ENCODE data around the gene HIPK3. TPM values are rescaled to one million over a fixed set of nuclear protein-coding genes. Genes with fewer than 3 reads are reported as not detected.
A peak's percentile ranks its signal among the peaks of the same experiment; 100 is the strongest.

The HIPK3 gene
- total and polyA plus RNA-seq, 10 of the 15 experiments (the other 5 are each of a cell fraction or from before 2014, with no cell fraction given), result 3.4 to 26.5 (median 13.6) TPM

- Histone ChIP-seq H4K20me1 (ENCODE audit: control insufficient read depth, insufficient read depth) (no peaks in the 10 kb centered on the region), H3K36me3 (ENCODE audit: control insufficient read depth in 2 of 2, insufficient read depth in 2 of 2, low read length in 1 of 2) (no peaks in the 10 kb centered on the region), H3K4me1 (ENCODE audit: control insufficient read depth, insufficient read depth, low read length) (no peaks in the 10 kb centered on the region), H2AFZ (ENCODE audit: control insufficient read depth, low read depth, low read length) (no peak overlapping the region), H3K9ac (ENCODE audit: control insufficient read depth, insufficient read depth, low read length) (no peak overlapping the region), H3K9me3 (replicated peaks; ENCODE audit: control insufficient read depth, insufficient read depth, low read length) (no peaks in the 10 kb centered on the region; the same call in 2 of the 3 replicates), H3K27me3 (replicated peaks in 1 of 2; ENCODE audit: control insufficient read depth in 2 of 2, insufficient read depth in 2 of 2, low read length in 1 of 2) (no peaks in the 10 kb centered on the region), H3K27ac (ENCODE audit: control insufficient read depth, insufficient read depth) (no peak overlapping the region), H3K79me2 (ENCODE audit: control insufficient read depth, insufficient read depth, low read length) (peaks cover 53% of the 10 kb centered on the region), H3K4me3 (no peak overlapping the region), H3K4me2 (ENCODE audit: control insufficient read depth, insufficient read depth) (no peak overlapping the region)
- no peak for ATAC-seq
- no peak for DNase-seq (ENCODE audit: low read depth, low spot score)
- SMC1A ChIA-PET (ENCODE audit: uncharacterized antibody, unreplicated experiment), result interaction anchor here (1.2 kb wide), 1 partner anchor 8 kb away, joined by 3 read pairs; no protein-coding TSS in a partner anchor
- RAD21 ChIA-PET (ENCODE audit: unreplicated experiment), result no interaction called here
- 83% methylated on average over 10 of the region's 13 CpGs for WGBS (ENCODE audit: insufficient coverage, insufficient replicate concordance, low lambda C conversion rate, missing lambda C conversion rate)
- no peak for FAIRE-seq
- POLR2A ChIA-PET, result interaction anchor here (2.6 kb wide), 1 partner anchor 10 kb away, joined by 11 read pairs; no protein-coding TSS in a partner anchor
- CTCF ChIA-PET, result interaction anchor here (1.2 kb wide), 1 partner anchor 47 kb away, joined by 4 read pairs; no protein-coding TSS in a partner anchor
- intact Hi-C loops (cut with micrococcal nuclease; ENCODE audit: unreplicated experiment) (no loop called here), in situ Hi-C loops (cut with MboI) (no loop called here)
- TF ChIP-seq ATF3 (IDR thresholded peaks at IDR 0.05; ENCODE audit: borderline replicate concordance, extremely low read depth, low read depth, low read length) (no peak), KAT2A (conservative IDR thresholded peaks at IDR 0.05; ENCODE audit: control insufficient read depth, low read depth, low read length) (no peak), CREM (IDR thresholded peaks at IDR 0.05; ENCODE audit: low read depth) (no peak), BRCA1 (IDR thresholded peaks at IDR 0.05; ENCODE audit: low read depth, low read length) (no peak)
- no TSS peak for BruUV-seq (replicated peaks)
These were observed 15.3 kb downstream of the HIPK3 start for GRCh38 chr11:33272338-33273107.

DNA sequence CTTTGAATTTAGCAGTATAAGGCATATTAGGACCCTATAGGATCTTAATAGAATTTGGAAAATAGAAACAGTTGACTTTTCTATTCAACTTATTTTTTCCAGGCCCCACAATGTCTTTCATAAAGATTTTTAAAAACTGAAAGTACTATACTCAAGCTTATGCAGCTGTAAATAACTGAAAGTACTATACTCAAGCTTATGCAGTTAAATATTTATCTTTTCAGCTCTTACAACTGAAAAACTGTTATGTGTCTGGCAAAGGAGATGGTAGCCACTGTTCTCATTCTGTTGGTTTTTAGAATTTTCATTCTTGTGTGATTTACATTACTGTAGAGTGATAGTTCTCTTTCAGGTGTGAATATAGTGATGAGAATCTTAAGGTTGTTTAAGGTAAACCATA is 16.5 kb downstream of the HIPK3 start:
- H3K9ac ChIP-seq (ENCODE audit: control insufficient read depth, insufficient read depth, low read length), result no peak overlapping the region
- in situ Hi-C loops (cut with MboI) (no loop called here), intact Hi-C loops (cut with micrococcal nuclease; ENCODE audit: unreplicated experiment) (no loop called here)
- no peaks in the 10 kb centered on the region for H3K4me1 ChIP-seq (ENCODE audit: control insufficient read depth, insufficient read depth, low read length)
- SMC1A ChIA-PET (ENCODE audit: uncharacterized antibody, unreplicated experiment), result interaction anchor here (1.1 to 2.1 kb wide), 6 partner anchors 8 to 469 kb away, joined by 3 to 8 read pairs (median 5); no protein-coding TSS in a partner anchor
- no peak for DNase-seq (ENCODE audit: low read depth, low spot score)
- H3K79me2 ChIP-seq (ENCODE audit: control insufficient read depth, insufficient read depth, low read length), result peaks cover 55% of the 10 kb centered on the region
- H3K36me3 ChIP-seq (ENCODE audit: control insufficient read depth in 2 of 2, insufficient read depth in 2 of 2, low read length in 1 of 2), result no peaks in the 10 kb centered on the region
- ATAC-seq, result peak; percentile 52
- CTCF ChIA-PET, result interaction anchor here (0.7 to 1.4 kb wide), 5 partner anchors 10 to 442 kb away, joined by 3 to 9 read pairs (median 3); no protein-coding TSS in a partner anchor
- H3K27me3 ChIP-seq (replicated peaks in 1 of 2; ENCODE audit: control insufficient read depth in 2 of 2, insufficient read depth in 2 of 2, low read length in 1 of 2), result no peaks in the 10 kb centered on the region
- no peaks in the 10 kb centered on the region for H3K9me3 ChIP-seq (replicated peaks; ENCODE audit: control insufficient read depth, insufficient read depth, low read length)
- no peaks in the 10 kb centered on the region for H4K20me1 ChIP-seq (ENCODE audit: control insufficient read depth, insufficient read depth)
- RAD21 ChIA-PET (ENCODE audit: unreplicated experiment), result no interaction called here
- BruUV-seq (replicated peaks), result no TSS peak
- H3K4me3 ChIP-seq, result no peak overlapping the region
- H2AFZ ChIP-seq (ENCODE audit: control insufficient read depth, low read depth, low read length), result no peak overlapping the region
- POLR2A ChIA-PET, result interaction anchor here (1.1 to 2.6 kb wide), 2 partner anchors 11 to 209 kb away, joined by 3 to 11 read pairs; no protein-coding TSS in a partner anchor
- FAIRE-seq, result no peak
- H3K4me2 ChIP-seq (ENCODE audit: control insufficient read depth, insufficient read depth), result no peak overlapping the region
- H3K27ac ChIP-seq (ENCODE audit: control insufficient read depth, insufficient read depth), result no peak overlapping the region
- TF ChIP-seq TCF12 (IDR thresholded peaks at IDR 0.05; ENCODE audit: low read depth, low read length) (no peak), DPF2 (IDR thresholded peaks at IDR 0.05) (no peak), NFIC (IDR thresholded peaks at IDR 0.05; ENCODE audit: low read depth, low read length) (no peak), NR2F1 (conservative IDR thresholded peaks at IDR 0.05) (no peak), CREM (IDR thresholded peaks at IDR 0.05; ENCODE audit: low read depth) (no peak), MYC (IDR thresholded peaks at IDR 0.05; ENCODE audit: insufficient read depth, insufficient read length, insufficient replicate concordance, low read length, severe bottlenecking) (no peak), KLF5 (IDR thresholded peaks at IDR 0.05; ENCODE audit: partially characterized antibody) (no peak)
- TF ChIP-seq, protein P1, sequence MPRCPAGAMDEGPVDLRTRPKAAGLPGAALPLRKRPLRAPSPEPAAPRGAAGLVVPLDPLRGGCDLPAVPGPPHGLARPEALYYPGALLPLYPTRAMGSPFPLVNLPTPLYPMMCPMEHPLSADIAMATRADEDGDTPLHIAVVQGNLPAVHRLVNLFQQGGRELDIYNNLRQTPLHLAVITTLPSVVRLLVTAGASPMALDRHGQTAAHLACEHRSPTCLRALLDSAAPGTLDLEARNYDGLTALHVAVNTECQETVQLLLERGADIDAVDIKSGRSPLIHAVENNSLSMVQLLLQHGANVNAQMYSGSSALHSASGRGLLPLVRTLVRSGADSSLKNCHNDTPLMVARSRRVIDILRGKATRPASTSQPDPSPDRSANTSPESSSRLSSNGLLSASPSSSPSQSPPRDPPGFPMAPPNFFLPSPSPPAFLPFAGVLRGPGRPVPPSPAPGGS (IDR thresholded peaks at IDR 0.05; ENCODE audit: borderline replicate concordance, insufficient read depth, low read depth, low read length, poor library complexity, severe bottlenecking), result no peak
- TF ChIP-seq, protein P2, sequence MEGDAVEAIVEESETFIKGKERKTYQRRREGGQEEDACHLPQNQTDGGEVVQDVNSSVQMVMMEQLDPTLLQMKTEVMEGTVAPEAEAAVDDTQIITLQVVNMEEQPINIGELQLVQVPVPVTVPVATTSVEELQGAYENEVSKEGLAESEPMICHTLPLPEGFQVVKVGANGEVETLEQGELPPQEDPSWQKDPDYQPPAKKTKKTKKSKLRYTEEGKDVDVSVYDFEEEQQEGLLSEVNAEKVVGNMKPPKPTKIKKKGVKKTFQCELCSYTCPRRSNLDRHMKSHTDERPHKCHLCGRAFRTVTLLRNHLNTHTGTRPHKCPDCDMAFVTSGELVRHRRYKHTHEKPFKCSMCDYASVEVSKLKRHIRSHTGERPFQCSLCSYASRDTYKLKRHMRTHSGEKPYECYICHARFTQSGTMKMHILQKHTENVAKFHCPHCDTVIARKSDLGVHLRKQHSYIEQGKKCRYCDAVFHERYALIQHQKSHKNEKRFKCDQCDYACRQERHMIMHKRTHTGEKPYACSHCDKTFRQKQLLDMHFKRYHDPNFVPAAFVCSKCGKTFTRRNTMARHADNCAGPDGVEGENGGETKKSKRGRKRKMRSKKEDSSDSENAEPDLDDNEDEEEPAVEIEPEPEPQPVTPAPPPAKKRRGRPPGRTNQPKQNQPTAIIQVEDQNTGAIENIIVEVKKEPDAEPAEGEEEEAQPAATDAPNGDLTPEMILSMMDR (IDR thresholded peaks at IDR 0.05 in 2 of 3, conservative IDR thresholded peaks at IDR 0.05 in 1 of 3; ENCODE audit: control insufficient read depth in 2 of 3, extremely low read depth in 1 of 3, insufficient read depth in 1 of 3, low read depth in 3 of 3, low read length in 3 of 3), result no peak
